ENCODE measurements around the gene ERLIN1.
"Not testable (repeated sequence)": the region's sequence is repeated elsewhere in the genome, so short reads cannot be mapped to it uniquely, and the experiment has no call there.

- not testable (repeated sequence) for TF ChIP-seq CTCF, EZH2 (IDR thresholded peaks at IDR 0.05)
Observed at GRCh38 chr10:100125335-100125734, 60.5 kb downstream of the ERLIN1 start.

Data from neural progenitor cell (in vitro differentiated cells).